Measurements from ENCODE around the gene BAIAP2. TPM values are rescaled to one million over a fixed set of nuclear protein-coding genes. Genes with fewer than 3 reads are reported as not detected.

Gene BAIAP2
- total and polyA plus RNA-seq, 5 donors = 20.5 to 39.5 (median 32.8) TPM

- intact Hi-C loops (cut with DNase I) = no loop called here
- H3K27ac ChIP-seq (ENCODE audit: low read length) = peak overlapping the region; percentile 32
- 60% methylated on average over 41 of the region's 41 CpGs for WGBS
- H3K4me3 ChIP-seq (ENCODE audit: low read length) = no peak overlapping the region
- no peaks in the 10 kb centered on the region for H3K9me3 ChIP-seq (ENCODE audit: control insufficient read depth, low read length)
- H3K27me3 ChIP-seq (ENCODE audit: control insufficient read depth, insufficient read depth) = no peaks in the 10 kb centered on the region
- DNase-seq (peak in 2 of 3 donors; percentile 72 to 77), ATAC-seq (no peak)
- H3K4me1 ChIP-seq (ENCODE audit: control insufficient read depth, insufficient read depth, low read length) = peaks cover 13% of the 10 kb centered on the region
These were observed 3.1 kb upstream of the BAIAP2 start for GRCh38 chr17:81031566-81032550.

GRCh38 chr17:81032641-81033480, 2.1 kb upstream of the BAIAP2 start:
- H3K27me3 ChIP-seq (ENCODE audit: control insufficient read depth, insufficient read depth) = no peaks in the 10 kb centered on the region
- H3K9me3 ChIP-seq (ENCODE audit: control insufficient read depth, low read length) = no peaks in the 10 kb centered on the region
- intact Hi-C loops (cut with DNase I) = no loop called here
- peaks cover 19% of the 10 kb centered on the region for H3K4me1 ChIP-seq (ENCODE audit: control insufficient read depth, insufficient read depth, low read length)
- H3K4me3 ChIP-seq (ENCODE audit: low read length) = no peak overlapping the region
- no peak overlapping the region for H3K27ac ChIP-seq (ENCODE audit: low read length)
- 79% methylated on average over 34 of the region's 34 CpGs for WGBS
- ATAC-seq (no peak), DNase-seq (peak in 2 of 3 donors; percentile 43 to 55)

GRCh38 chr17:81033535-81034167, 1.3 kb upstream of the BAIAP2 start:
- H3K9me3 ChIP-seq (ENCODE audit: control insufficient read depth, low read length) = no peaks in the 10 kb centered on the region
- 24% methylated on average over 22 of the region's 22 CpGs for WGBS
- H3K4me1 ChIP-seq (ENCODE audit: control insufficient read depth, insufficient read depth, low read length) = peaks cover 23% of the 10 kb centered on the region
- H3K27me3 ChIP-seq (ENCODE audit: control insufficient read depth, insufficient read depth) = no peaks in the 10 kb centered on the region
- no peak overlapping the region for H3K27ac ChIP-seq (ENCODE audit: low read length)
- ATAC-seq (no peak), DNase-seq (peak in 2 of 3 donors; percentile 76 to 77)
- H3K4me3 ChIP-seq (ENCODE audit: low read length) = peak overlapping the region; percentile 83
- intact Hi-C loops (cut with DNase I) = no loop called here

GRCh38 chr17:81034168-81034777, 678 bp upstream of the BAIAP2 start:
- no peak overlapping the region for H3K27ac ChIP-seq (ENCODE audit: low read length)
- intact Hi-C loops (cut with DNase I) = no loop called here
- peaks cover 25% of the 10 kb centered on the region for H3K4me1 ChIP-seq (ENCODE audit: control insufficient read depth, insufficient read depth, low read length)
- no peaks in the 10 kb centered on the region for H3K9me3 ChIP-seq (ENCODE audit: control insufficient read depth, low read length)
- no peaks in the 10 kb centered on the region for H3K27me3 ChIP-seq (ENCODE audit: control insufficient read depth, insufficient read depth)
- DNase-seq (no peak), ATAC-seq (peak; percentile 1 to 2)
- under 1% methylated on average over 48 of the region's 49 CpGs for WGBS
- peak overlapping the region; percentile 83 for H3K4me3 ChIP-seq (ENCODE audit: low read length)

- Histone ChIP-seq H3K4me1 (ENCODE audit: control insufficient read depth, insufficient read depth, low read length) (peaks cover 27% of the 10 kb centered on the region), H3K4me3 (ENCODE audit: low read length) (peak overlapping the region; percentile 87), H3K9me3 (ENCODE audit: control insufficient read depth, low read length) (no peaks in the 10 kb centered on the region), H3K27me3 (ENCODE audit: control insufficient read depth, insufficient read depth) (no peaks in the 10 kb centered on the region), H3K27ac (ENCODE audit: low read length) (no peak overlapping the region)
- intact Hi-C loops (cut with DNase I) = no loop called here
- WGBS = 13% methylated on average over 66 of the region's 66 CpGs
- ATAC-seq = no peak
- DNase-seq = peak; percentile 22 to 76 (median 64)
These were observed 708 bp downstream of the BAIAP2 start for GRCh38 chr17:81035521-81036196.

- no peak for ATAC-seq
- WGBS = 81% methylated on average over 24 of the region's 24 CpGs
- Histone ChIP-seq H3K27me3 (ENCODE audit: control insufficient read depth, insufficient read depth) (no peaks in the 10 kb centered on the region), H3K27ac (ENCODE audit: low read length) (no peak overlapping the region), H3K9me3 (ENCODE audit: control insufficient read depth, low read length) (no peaks in the 10 kb centered on the region), H3K4me1 (ENCODE audit: control insufficient read depth, insufficient read depth, low read length) (peaks cover 25% of the 10 kb centered on the region), H3K4me3 (ENCODE audit: low read length) (peak overlapping the region; percentile 87)
- peak in 2 of 3 donors; percentile 51 to 55 for DNase-seq
- intact Hi-C loops (cut with DNase I) = no loop called here
These were observed 1.4 kb downstream of the BAIAP2 start for GRCh38 chr17:81036197-81036941.

- no peak overlapping the region for H3K4me3 ChIP-seq (ENCODE audit: low read length)
- DNase-seq (peak; percentile 75 to 93 (median 91)), ATAC-seq (peak; percentile 29 to 65)
- WGBS = 70% methylated on average over 28 of the region's 28 CpGs
- H3K9me3 ChIP-seq (ENCODE audit: control insufficient read depth, low read length) = no peaks in the 10 kb centered on the region
- H3K4me1 ChIP-seq (ENCODE audit: control insufficient read depth, insufficient read depth, low read length) = peaks cover 20% of the 10 kb centered on the region
- intact Hi-C loops (cut with DNase I) = no loop called here
- H3K27ac ChIP-seq (ENCODE audit: low read length) = no peak overlapping the region
- H3K27me3 ChIP-seq (ENCODE audit: control insufficient read depth, insufficient read depth) = no peaks in the 10 kb centered on the region
These were observed 2.3 kb downstream of the BAIAP2 start for GRCh38 chr17:81037026-81037797.

- peak; percentile 38 to 80 (median 74) for DNase-seq
- 60% methylated on average over 30 of the region's 30 CpGs for WGBS
- Histone ChIP-seq H3K9me3 (ENCODE audit: control insufficient read depth, low read length) (no peaks in the 10 kb centered on the region), H3K4me3 (ENCODE audit: low read length) (no peak overlapping the region), H3K27ac (ENCODE audit: low read length) (peak overlapping the region; percentile 19), H3K4me1 (ENCODE audit: control insufficient read depth, insufficient read depth, low read length) (peaks cover 20% of the 10 kb centered on the region), H3K27me3 (ENCODE audit: control insufficient read depth, insufficient read depth) (no peaks in the 10 kb centered on the region)
- intact Hi-C loops (cut with DNase I) = no loop called here
- no peak for ATAC-seq
These were observed 3.1 kb downstream of the BAIAP2 start for GRCh38 chr17:81037798-81038733.
